Measurements from ENCODE around the gene TEAD3. TPM values are rescaled to one million over a fixed set of nuclear protein-coding genes. Genes with fewer than 3 reads are reported as not detected.

Gene TEAD3
- total RNA-seq, 1 donor from 2014 or later: 6.8 TPM

DNA sequence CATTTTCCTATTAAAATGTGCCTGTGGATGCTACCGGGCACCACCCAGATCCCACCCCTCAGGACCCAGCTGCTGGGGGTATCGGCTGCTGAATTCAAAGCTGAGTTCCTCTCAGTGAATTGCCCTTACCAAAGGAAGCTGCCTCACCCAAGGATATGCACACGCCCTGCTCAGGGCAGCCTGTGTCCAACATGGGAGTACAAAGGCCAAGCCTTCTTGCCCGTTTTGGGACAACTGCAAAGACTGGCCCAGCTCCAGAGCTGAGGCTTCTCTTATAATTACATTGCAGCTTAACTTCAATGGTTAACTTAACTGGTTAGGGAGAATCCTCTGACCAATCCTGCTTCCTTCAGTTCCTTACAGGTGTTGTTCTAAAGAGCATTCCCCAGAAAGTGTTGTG is 64.6 kb downstream of the TEAD3 start:
- Histone ChIP-seq H3K4me3 (ENCODE audit: low read length in 3 of 3) (no peak overlapping the region), H3K9ac (ENCODE audit: low read depth in 1 of 3, low read length in 3 of 3) (no peak overlapping the region)

DNA sequence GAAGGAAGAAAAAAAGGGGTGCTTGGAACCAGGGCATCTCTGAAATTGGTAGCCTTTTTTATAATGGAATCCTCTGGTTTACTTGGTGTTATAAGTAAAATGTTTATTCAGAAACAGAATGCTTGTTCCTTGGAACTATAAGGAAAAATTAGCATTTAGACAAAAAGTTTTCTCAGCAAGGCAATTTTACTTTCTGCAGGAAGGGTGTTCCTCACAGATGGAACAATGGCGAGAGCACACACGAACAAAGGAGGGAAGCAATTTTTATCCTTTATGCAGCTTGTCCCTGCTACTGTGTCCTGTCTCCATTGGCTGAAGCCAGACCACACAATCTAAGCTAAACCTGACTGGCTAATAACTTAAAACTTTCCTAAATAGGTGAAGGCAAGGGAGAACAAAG is 67.4 kb downstream of the TEAD3 start:
- Histone ChIP-seq H3K4me3 (ENCODE audit: low read length in 3 of 3) (no peak overlapping the region), H3K27ac (ENCODE audit: low read depth, low read length) (no peak overlapping the region), H3K36me3 (ENCODE audit: control insufficient read depth in 3 of 3, insufficient read depth in 3 of 3, low read length in 3 of 3) (peaks cover 18 to 26% (median 21%) of the 10 kb centered on the region in 3 donors), H3K9me3 (ENCODE audit: control insufficient read depth in 3 of 3, low read length in 3 of 3) (peaks cover 0 to 8% (median 3%) of the 10 kb centered on the region in 3 donors), H3K4me1 (ENCODE audit: control insufficient read depth in 3 of 3, insufficient read depth in 3 of 3, low read length in 3 of 3) (peaks cover 0 to 8% (median 2%) of the 10 kb centered on the region in 3 donors), H3K9ac (ENCODE audit: low read depth in 1 of 3, low read length in 3 of 3) (no peak overlapping the region), H3K27me3 (ENCODE audit: control insufficient read depth in 3 of 3, insufficient read depth in 3 of 3, low read length in 3 of 3) (no peaks in the 10 kb centered on the region)

More for the DNA sequence above, 64.6 kb downstream of the TEAD3 start:
- H3K9me3 ChIP-seq (ENCODE audit: control insufficient read depth in 3 of 3, low read length in 3 of 3): peaks cover 0 to 8% (median 3%) of the 10 kb centered on the region in 3 donors
- no peaks in the 10 kb centered on the region for H3K27me3 ChIP-seq (ENCODE audit: control insufficient read depth in 3 of 3, insufficient read depth in 3 of 3, low read length in 3 of 3)
- H3K4me1 ChIP-seq (ENCODE audit: control insufficient read depth in 3 of 3, insufficient read depth in 3 of 3, low read length in 3 of 3): peaks cover 3 to 10% (median 9%) of the 10 kb centered on the region in 3 donors
- peaks cover 0 to 3% (median 0%) of the 10 kb centered on the region in 3 donors for H3K36me3 ChIP-seq (ENCODE audit: control insufficient read depth in 3 of 3, insufficient read depth in 3 of 3, low read length in 3 of 3)
- H3K27ac ChIP-seq (ENCODE audit: low read depth, low read length): no peak overlapping the region

DNA sequence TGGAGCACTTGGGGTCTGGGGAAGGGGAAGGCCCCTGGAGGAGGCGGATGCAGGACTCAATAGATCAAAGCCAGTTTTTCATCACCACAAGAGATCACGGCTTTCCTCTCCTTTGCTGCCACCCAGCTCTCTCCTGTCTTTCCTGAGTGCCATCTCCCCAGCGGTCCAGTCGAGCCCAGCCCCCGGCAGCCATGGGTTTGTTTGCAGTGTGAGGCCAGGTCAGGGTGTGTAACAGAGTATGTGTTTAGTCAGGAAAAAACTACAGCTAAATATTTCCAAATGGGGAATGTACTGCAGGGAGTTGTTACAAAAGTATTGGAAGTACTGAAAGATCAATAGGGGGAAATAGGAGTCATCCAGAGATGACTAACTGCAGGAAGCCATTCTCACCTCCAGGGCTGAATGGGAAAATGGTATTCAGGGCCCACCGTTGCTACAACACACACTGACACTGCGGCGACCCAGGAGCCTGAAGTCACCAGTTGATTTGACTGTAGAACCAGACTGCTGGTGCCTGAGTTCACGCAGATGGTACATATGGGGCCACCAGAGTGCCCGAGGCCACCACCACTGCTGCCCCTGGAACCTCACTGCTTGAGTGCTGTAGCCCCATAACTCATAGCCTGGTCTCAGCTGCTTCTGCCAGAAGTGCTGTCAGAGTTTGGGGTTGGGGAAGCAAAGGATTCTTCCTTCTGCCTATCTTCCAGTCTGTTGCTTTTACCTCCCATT is 68.3 kb downstream of the TEAD3 start:
- Histone ChIP-seq H3K27me3 (ENCODE audit: control insufficient read depth in 3 of 3, insufficient read depth in 3 of 3, low read length in 3 of 3) (no peaks in the 10 kb centered on the region), H3K4me1 (ENCODE audit: control insufficient read depth in 3 of 3, insufficient read depth in 3 of 3, low read length in 3 of 3) (peaks cover 0 to 8% (median 0%) of the 10 kb centered on the region in 3 donors), H3K27ac (ENCODE audit: low read depth, low read length) (no peak overlapping the region), H3K4me3 (ENCODE audit: low read length in 3 of 3) (no peak overlapping the region), H3K9ac (ENCODE audit: low read depth in 1 of 3, low read length in 3 of 3) (no peak overlapping the region), H3K36me3 (ENCODE audit: control insufficient read depth in 3 of 3, insufficient read depth in 3 of 3, low read length in 3 of 3) (peaks cover 26 to 35% (median 28%) of the 10 kb centered on the region in 3 donors), H3K9me3 (ENCODE audit: control insufficient read depth in 3 of 3, low read length in 3 of 3) (peaks cover 0 to 8% (median 3%) of the 10 kb centered on the region in 3 donors)

DNA sequence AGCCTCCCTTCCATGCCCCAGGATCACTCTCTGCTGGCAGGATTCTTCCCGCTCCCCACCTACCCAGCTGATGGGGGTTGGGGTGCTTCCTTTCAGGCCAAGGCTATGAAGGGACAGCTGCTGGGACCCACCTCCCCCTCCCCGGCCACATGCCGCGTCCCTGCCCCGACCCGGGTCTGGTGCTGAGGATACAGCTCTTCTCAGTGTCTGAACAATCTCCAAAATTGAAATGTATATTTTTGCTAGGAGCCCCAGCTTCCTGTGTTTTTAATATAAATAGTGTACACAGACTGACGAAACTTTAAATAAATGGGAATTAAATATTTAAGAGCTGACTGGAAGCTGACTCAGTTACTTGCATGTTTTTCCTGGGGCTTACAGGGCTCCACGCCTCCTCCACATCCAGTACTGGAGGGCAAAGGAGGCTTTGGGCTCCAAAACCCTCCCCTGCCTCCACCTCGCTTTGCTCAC is 69.0 kb downstream of the TEAD3 start:
- H3K4me1 ChIP-seq (ENCODE audit: control insufficient read depth in 3 of 3, insufficient read depth in 3 of 3, low read length in 3 of 3): peaks cover 0 to 8% (median 0%) of the 10 kb centered on the region in 3 donors
- no peak overlapping the region for H3K9ac ChIP-seq (ENCODE audit: low read depth in 1 of 3, low read length in 3 of 3)
- H3K27me3 ChIP-seq (ENCODE audit: control insufficient read depth in 3 of 3, insufficient read depth in 3 of 3, low read length in 3 of 3): no peaks in the 10 kb centered on the region
- H3K4me3 ChIP-seq (ENCODE audit: low read length in 3 of 3): no peak overlapping the region
- peaks cover 0 to 8% (median 3%) of the 10 kb centered on the region in 3 donors for H3K9me3 ChIP-seq (ENCODE audit: control insufficient read depth in 3 of 3, low read length in 3 of 3)
- H3K36me3 ChIP-seq (ENCODE audit: control insufficient read depth in 3 of 3, insufficient read depth in 3 of 3, low read length in 3 of 3): peaks cover 28 to 35% (median 28%) of the 10 kb centered on the region in 3 donors
- H3K27ac ChIP-seq (ENCODE audit: low read depth, low read length): no peak overlapping the region

DNA sequence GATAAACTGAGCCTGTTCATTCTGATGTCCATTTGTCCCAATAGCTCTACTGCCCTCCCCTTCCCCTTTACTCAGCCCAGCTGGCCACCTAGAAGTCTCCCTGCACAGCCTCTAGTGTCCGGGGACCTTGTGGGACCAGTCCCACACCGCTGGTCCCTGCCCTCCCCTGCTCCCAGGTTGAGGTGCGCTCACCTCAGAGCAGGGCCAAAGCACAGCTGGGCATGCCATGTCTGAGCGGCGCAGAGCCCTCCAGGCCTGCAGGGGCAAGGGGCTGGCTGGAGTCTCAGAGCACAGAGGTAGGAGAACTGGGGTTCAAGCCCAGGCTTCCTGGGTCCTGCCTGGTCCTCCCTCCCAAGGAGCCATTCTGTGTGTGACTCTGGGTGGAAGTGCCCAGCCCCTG is 69.4 kb downstream of the TEAD3 start:
- H3K4me3 ChIP-seq (ENCODE audit: low read length in 3 of 3): no peak overlapping the region
- peaks cover 0 to 8% (median 3%) of the 10 kb centered on the region in 3 donors for H3K9me3 ChIP-seq (ENCODE audit: control insufficient read depth in 3 of 3, low read length in 3 of 3)
- H3K36me3 ChIP-seq (ENCODE audit: control insufficient read depth in 3 of 3, insufficient read depth in 3 of 3, low read length in 3 of 3): peaks cover 30 to 36% (median 32%) of the 10 kb centered on the region in 3 donors
- H3K9ac ChIP-seq (ENCODE audit: low read depth in 1 of 3, low read length in 3 of 3): no peak overlapping the region
- peaks cover 0 to 8% (median 0%) of the 10 kb centered on the region in 3 donors for H3K4me1 ChIP-seq (ENCODE audit: control insufficient read depth in 3 of 3, insufficient read depth in 3 of 3, low read length in 3 of 3)
- no peak overlapping the region for H3K27ac ChIP-seq (ENCODE audit: low read depth, low read length)
- no peaks in the 10 kb centered on the region for H3K27me3 ChIP-seq (ENCODE audit: control insufficient read depth in 3 of 3, insufficient read depth in 3 of 3, low read length in 3 of 3)

DNA sequence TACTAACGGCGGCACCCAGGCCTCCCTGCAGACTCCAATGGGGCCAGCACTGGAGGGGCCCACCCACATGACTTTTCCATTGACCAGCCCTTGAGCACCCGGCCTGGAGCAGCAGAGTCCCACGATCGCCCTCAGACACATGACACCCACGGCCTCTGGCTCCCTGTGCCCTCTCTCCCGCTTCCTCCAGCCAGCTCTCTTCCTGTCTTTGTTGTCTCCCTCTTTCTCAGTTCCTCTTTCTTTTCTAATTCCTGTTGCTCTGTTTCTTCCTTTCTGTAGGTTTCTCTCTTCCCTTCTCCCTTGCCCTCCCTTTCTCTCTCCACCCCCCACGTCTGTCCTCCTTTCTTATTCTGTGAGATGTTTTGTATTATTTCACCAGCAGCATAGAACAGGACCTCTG is 70.8 kb downstream of the TEAD3 start:
- Histone ChIP-seq H3K9ac (ENCODE audit: low read depth in 1 of 3, low read length in 3 of 3) (no peak overlapping the region), H3K27ac (ENCODE audit: low read depth, low read length) (no peak overlapping the region), H3K4me1 (ENCODE audit: control insufficient read depth in 3 of 3, insufficient read depth in 3 of 3, low read length in 3 of 3) (peaks cover 0 to 8% (median 0%) of the 10 kb centered on the region in 3 donors), H3K36me3 (ENCODE audit: control insufficient read depth in 3 of 3, insufficient read depth in 3 of 3, low read length in 3 of 3) (peaks cover 40 to 45% (median 41%) of the 10 kb centered on the region in 3 donors), H3K4me3 (ENCODE audit: low read length in 3 of 3) (no peak overlapping the region), H3K27me3 (ENCODE audit: control insufficient read depth in 3 of 3, insufficient read depth in 3 of 3, low read length in 3 of 3) (no peaks in the 10 kb centered on the region), H3K9me3 (ENCODE audit: control insufficient read depth in 3 of 3, low read length in 3 of 3) (peaks cover 0 to 8% (median 3%) of the 10 kb centered on the region in 3 donors)

DNA sequence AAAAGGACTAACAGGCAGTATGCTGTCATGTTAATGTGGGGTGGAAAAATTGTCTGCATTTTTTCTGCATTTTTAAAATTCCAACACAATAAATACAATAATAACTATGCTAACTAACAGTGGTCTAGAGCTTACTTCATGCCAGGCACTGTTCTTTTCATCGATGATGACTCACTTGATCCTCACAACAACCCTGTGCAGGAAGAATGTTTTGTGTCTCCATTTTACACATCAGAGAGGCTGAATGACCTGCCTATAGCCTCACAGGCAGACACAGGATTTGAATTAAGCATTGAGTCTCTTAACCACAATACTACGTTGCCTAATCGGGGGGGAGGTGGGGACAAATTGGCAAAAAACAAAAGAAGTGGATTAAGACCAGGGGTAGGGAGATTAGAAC is 71.6 kb downstream of the TEAD3 start:
- H3K4me3 ChIP-seq (ENCODE audit: low read length in 3 of 3): no peak overlapping the region
- H3K27ac ChIP-seq (ENCODE audit: low read depth, low read length): no peak overlapping the region
- peaks cover 41 to 45% (median 42%) of the 10 kb centered on the region in 3 donors for H3K36me3 ChIP-seq (ENCODE audit: control insufficient read depth in 3 of 3, insufficient read depth in 3 of 3, low read length in 3 of 3)
- H3K27me3 ChIP-seq (ENCODE audit: control insufficient read depth in 3 of 3, insufficient read depth in 3 of 3, low read length in 3 of 3): no peaks in the 10 kb centered on the region
- H3K9me3 ChIP-seq (ENCODE audit: control insufficient read depth in 3 of 3, low read length in 3 of 3): peaks cover 0 to 8% (median 3%) of the 10 kb centered on the region in 3 donors
- H3K9ac ChIP-seq (ENCODE audit: low read depth in 1 of 3, low read length in 3 of 3): no peak overlapping the region
- H3K4me1 ChIP-seq (ENCODE audit: control insufficient read depth in 3 of 3, insufficient read depth in 3 of 3, low read length in 3 of 3): peaks cover 0 to 8% (median 0%) of the 10 kb centered on the region in 3 donors

Small RNA genes lying within 50 kb of the gene (small RNA-seq; reads per million reads assigned to genes)
- not detected for gene MIR7111

Other genes starting within 250 kb of the TEAD3 start
- gene ZNF76, start 237.3 kb downstream of the TEAD3 start, total RNA-seq: 16.7 TPM
- 5.2 TPM for gene DEF6, start 199.3 kb downstream of the TEAD3 start, total RNA-seq
- 2.6 TPM for gene PPARD, start 154.5 kb downstream of the TEAD3 start, total RNA-seq
- gene FANCE, start 44.7 kb downstream of the TEAD3 start, total RNA-seq: 21.9 TPM
- 3,222 TPM for gene RPL10A, start 28.7 kb downstream of the TEAD3 start, total RNA-seq
- gene TULP1, start 15.8 kb upstream of the TEAD3 start, total RNA-seq: 0.52 TPM
- gene FKBP5, start 191.8 kb upstream of the TEAD3 start, total RNA-seq: 6.8 TPM
- gene ARMC12, start 240.0 kb upstream of the TEAD3 start, total RNA-seq: 0.52 TPM

Data from skeletal muscle tissue (tissue), 5 donors.